Ishikawa (cell line): ENCODE measurements around the gene BCAN.

Experiments
- CEBPB ChIP-seq: IDR thresholded peaks from 2 replicates; pipeline ENCODE4 v1.6.1; 2012
- CREB1 ChIP-seq: IDR thresholded peaks from 2 replicates; pipeline ENCODE4 v1.6.1; 2012; ENCODE audit warnings: low read depth
- EGR1 ChIP-seq: IDR thresholded peaks from 2 replicates; pipeline ENCODE4 v1.6.1; 2012
- EP300 ChIP-seq: IDR thresholded peaks from 2 replicates; pipeline ENCODE4 v1.6.1; 2012; ENCODE audit warnings: borderline replicate concordance
- FOXM1 ChIP-seq: IDR thresholded peaks from 2 replicates; pipeline ENCODE4 v1.6.1; 2012; ENCODE audit warnings: low read depth, borderline replicate concordance
- NFIC ChIP-seq: IDR thresholded peaks from 2 replicates; pipeline ENCODE4 v1.6.1; 2012
- RAD21 ChIP-seq: IDR thresholded peaks from 2 replicates; pipeline ENCODE4 v1.6.1; 2012; ENCODE audit warnings: low read depth
- TAF1 ChIP-seq: IDR thresholded peaks from 2 replicates; pipeline ENCODE4 v1.6.1; 2012; ENCODE audit warnings: low read depth, mild to moderate bottlenecking
- TCF12 ChIP-seq: IDR thresholded peaks from 2 replicates; pipeline ENCODE4 v1.6.1; 2012; ENCODE audit warnings: low read depth
- TEAD4 ChIP-seq: IDR thresholded peaks from 2 replicates; pipeline ENCODE4 v1.6.1; 2012
- YY1 ChIP-seq: IDR thresholded peaks from 2 replicates; pipeline ENCODE4 v1.6.1; 2012; ENCODE audit warnings: low read depth
- ZBTB7A ChIP-seq: IDR thresholded peaks from 2 replicates; pipeline ENCODE4 v1.6.1; 2012; ENCODE audit warnings: low read depth
- TF ChIP-seq, protein P1 (sequence below): IDR thresholded peaks from 2 replicates; pipeline ENCODE4 v1.6.1; 2012
- TF ChIP-seq, protein P2 (sequence below): IDR thresholded peaks from 2 replicates; pipeline ENCODE4 v1.6.1; 2012; ENCODE audit warnings: low read depth, mild to moderate bottlenecking
- TF ChIP-seq, protein P3 (sequence below): IDR thresholded peaks from 2 replicates; pipeline ENCODE4 v1.6.1; 2012

BCAN gene

GRCh38 chr1:156616463-156616862 is 25.5 kb upstream of the BCAN start:
- no peak for TF ChIP-seq CREB1
- peak; percentile 21; the same call in 1 of the 2 replicates for TF ChIP-seq NFIC

DNA sequence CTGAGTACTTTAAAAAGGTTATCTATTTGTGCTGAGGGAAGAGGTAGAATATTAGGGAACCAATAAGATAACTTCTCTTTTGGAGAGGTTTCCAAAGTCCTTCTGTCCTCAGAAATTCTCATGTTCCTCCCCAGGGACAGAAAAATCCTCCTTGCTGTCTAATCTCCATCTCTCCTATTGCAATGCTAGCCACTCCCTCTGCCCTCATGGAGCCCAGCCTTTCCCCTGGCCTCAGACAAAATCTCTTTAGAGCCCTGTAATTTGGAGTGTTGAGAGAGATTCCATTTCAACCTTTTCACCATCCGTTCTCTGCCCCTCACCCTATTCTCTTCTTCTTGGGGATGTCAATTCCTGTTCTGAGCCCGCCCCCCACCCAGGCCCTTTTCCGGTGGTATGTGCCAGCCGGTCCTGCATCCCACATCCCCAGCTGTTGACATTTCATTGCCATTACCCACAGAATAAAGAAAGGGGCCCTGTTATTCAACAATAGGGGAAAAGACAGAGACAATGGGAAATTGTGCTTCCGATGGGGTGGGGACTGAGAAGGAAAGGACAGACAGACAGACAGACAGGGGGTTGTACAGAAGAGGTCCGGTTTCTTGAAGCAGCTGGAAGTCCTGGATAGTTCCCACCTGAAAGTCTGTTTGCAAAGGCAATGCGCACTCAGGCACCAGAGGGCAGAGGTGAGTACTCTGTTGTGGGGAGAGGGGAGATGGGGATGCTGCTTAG is 22.9 kb upstream of the BCAN start, which contains the start of gene HAPLN2:
Gene HAPLN2 (plus strand): TSS at position 563 of the 729 bp plus-strand sequence. CDS start 4,076 bp downstream, outside the sequence.
- no peak for TF ChIP-seq TEAD4
- TF ChIP-seq, protein P1, sequence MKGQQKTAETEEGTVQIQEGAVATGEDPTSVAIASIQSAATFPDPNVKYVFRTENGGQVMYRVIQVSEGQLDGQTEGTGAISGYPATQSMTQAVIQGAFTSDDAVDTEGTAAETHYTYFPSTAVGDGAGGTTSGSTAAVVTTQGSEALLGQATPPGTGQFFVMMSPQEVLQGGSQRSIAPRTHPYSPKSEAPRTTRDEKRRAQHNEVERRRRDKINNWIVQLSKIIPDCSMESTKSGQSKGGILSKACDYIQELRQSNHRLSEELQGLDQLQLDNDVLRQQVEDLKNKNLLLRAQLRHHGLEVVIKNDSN, result no peak
- TF ChIP-seq RAD21, result no peak
- TF ChIP-seq EP300, result no peak
- TF ChIP-seq YY1, result no peak
- TF ChIP-seq ZBTB7A, result no peak
- no peak for TF ChIP-seq FOXM1
- TF ChIP-seq NFIC, result no peak
- TF ChIP-seq CEBPB, result no peak
- TF ChIP-seq, protein P2, sequence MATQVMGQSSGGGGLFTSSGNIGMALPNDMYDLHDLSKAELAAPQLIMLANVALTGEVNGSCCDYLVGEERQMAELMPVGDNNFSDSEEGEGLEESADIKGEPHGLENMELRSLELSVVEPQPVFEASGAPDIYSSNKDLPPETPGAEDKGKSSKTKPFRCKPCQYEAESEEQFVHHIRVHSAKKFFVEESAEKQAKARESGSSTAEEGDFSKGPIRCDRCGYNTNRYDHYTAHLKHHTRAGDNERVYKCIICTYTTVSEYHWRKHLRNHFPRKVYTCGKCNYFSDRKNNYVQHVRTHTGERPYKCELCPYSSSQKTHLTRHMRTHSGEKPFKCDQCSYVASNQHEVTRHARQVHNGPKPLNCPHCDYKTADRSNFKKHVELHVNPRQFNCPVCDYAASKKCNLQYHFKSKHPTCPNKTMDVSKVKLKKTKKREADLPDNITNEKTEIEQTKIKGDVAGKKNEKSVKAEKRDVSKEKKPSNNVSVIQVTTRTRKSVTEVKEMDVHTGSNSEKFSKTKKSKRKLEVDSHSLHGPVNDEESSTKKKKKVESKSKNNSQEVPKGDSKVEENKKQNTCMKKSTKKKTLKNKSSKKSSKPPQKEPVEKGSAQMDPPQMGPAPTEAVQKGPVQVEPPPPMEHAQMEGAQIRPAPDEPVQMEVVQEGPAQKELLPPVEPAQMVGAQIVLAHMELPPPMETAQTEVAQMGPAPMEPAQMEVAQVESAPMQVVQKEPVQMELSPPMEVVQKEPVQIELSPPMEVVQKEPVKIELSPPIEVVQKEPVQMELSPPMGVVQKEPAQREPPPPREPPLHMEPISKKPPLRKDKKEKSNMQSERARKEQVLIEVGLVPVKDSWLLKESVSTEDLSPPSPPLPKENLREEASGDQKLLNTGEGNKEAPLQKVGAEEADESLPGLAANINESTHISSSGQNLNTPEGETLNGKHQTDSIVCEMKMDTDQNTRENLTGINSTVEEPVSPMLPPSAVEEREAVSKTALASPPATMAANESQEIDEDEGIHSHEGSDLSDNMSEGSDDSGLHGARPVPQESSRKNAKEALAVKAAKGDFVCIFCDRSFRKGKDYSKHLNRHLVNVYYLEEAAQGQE, result no peak
- no peak for TF ChIP-seq EGR1
- TF ChIP-seq CREB1, result no peak
- TF ChIP-seq TAF1, result no peak
- no peak for TF ChIP-seq TCF12
- TF ChIP-seq, protein P3, sequence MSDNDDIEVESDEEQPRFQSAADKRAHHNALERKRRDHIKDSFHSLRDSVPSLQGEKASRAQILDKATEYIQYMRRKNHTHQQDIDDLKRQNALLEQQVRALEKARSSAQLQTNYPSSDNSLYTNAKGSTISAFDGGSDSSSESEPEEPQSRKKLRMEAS, result no peak

DNA sequence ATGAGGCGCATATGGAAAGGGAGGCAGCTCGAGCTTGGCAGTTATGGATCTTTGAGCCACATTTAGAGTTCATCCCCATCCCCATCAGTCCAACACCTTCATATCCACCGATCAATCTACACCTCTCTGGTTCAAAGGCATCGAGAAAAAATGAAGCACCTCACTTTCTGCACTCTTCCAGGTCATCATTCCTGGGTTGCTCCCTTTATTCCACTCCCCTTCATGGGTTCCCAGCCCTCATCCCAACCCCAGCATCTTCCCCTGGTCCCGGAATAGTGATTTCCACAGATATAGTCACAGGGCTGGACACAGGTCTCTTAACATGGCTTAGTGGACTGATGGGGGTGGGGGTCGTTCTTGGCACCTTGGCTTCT is 22.3 kb upstream of the BCAN start:
- TF ChIP-seq, protein P2, result no peak
- no peak for TF ChIP-seq RAD21
- TF ChIP-seq, protein P1, result no peak
- no peak for TF ChIP-seq TCF12
- TF ChIP-seq, protein P3, result no peak
- TF ChIP-seq YY1, result no peak

GRCh38 chr1:156622581-156623297 is 19.2 kb upstream of the BCAN start:
- TF ChIP-seq, protein P1, result no peak
- TF ChIP-seq NFIC, result no peak
- TF ChIP-seq, protein P3, result no peak
- no peak for TF ChIP-seq TCF12
- no peak for TF ChIP-seq TEAD4
- TF ChIP-seq EGR1, result no peak
- TF ChIP-seq ZBTB7A, result no peak

DNA sequence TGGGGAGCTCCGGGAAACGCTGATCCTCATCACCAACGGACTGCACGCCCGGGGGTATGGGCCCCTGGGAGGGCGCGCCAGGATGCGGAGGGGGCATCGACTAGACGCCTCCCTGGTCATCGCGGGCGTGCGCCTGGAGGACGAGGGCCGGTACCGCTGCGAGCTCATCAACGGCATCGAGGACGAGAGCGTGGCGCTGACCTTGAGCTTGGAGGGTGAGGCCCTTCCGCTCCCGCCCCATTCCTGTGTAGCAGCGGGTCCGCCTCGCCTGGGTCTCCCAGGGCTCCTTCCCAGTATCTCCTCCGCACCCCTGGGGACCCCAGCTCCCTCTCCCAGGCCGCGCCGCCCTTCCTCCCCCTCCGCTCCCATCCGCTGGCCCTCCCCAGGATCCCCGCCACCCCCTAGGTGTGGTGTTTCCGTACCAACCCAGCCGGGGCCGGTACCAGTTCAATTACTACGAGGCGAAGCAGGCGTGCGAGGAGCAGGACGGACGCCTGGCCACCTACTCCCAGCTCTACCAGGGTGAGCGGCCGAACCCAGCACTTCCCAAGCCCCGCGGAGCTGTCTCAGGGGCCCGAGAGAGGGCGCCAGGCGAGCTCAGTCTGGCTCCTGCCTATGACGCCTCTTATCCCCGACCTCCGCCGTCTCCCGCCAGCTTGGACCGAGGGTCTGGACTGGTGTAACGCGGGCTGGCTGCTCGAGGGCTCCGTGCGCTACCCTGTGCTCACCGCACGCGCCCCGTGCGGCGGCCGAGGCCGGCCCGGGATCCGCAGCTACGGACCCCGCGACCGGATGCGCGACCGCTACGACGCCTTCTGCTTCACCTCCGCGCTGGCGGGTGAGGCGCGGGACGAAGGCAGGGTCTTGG is 17.7 kb upstream of the BCAN start:
- TF ChIP-seq, protein P2, result no peak
- TF ChIP-seq, protein P1, result no peak
- TF ChIP-seq, protein P3, result 0 out of 2 replicates have a peak, but pooled peaks have one; percentile 11
